ENCODE measurements around the gene SLC25A21.

SLC25A21 gene

DNA sequence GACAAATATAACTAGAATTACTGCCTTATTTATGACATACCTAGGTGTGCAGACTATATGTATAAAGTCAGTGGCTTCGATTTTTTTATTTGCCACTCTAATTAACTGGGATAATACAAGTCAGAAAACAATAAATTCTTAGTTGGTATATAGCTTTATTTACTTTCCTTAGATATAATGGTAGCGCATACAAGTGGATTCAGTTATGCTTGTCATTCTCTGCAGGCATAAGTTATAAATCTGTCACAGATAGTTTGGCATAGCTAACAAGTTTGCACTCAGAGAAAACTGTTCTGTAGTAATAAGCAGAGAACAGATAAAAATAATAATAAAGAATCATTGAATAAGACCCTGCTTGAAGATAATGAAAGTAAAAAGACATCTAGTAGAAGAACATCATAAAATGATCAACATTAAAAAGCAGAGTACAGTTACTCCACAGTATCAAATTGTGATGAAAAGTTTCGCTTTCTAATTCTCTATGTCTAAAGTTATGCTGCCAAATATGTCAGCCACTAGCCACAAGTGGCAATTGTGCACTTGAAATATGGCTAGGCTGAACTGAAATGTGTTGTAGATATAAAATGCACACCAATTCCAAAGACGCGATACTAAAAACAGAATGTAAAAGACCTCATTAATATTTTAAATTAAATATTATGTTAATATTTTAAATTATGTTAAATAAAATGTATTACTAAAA, 224.1 kb downstream of the SLC25A21 start:
- TF ChIP-seq, protein P1, sequence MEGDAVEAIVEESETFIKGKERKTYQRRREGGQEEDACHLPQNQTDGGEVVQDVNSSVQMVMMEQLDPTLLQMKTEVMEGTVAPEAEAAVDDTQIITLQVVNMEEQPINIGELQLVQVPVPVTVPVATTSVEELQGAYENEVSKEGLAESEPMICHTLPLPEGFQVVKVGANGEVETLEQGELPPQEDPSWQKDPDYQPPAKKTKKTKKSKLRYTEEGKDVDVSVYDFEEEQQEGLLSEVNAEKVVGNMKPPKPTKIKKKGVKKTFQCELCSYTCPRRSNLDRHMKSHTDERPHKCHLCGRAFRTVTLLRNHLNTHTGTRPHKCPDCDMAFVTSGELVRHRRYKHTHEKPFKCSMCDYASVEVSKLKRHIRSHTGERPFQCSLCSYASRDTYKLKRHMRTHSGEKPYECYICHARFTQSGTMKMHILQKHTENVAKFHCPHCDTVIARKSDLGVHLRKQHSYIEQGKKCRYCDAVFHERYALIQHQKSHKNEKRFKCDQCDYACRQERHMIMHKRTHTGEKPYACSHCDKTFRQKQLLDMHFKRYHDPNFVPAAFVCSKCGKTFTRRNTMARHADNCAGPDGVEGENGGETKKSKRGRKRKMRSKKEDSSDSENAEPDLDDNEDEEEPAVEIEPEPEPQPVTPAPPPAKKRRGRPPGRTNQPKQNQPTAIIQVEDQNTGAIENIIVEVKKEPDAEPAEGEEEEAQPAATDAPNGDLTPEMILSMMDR (IDR thresholded peaks at IDR 0.05; ENCODE audit: low read depth, low read length), result no peak
- no peak for DNase-seq (ENCODE audit: extremely low read depth, low read depth)

DNA sequence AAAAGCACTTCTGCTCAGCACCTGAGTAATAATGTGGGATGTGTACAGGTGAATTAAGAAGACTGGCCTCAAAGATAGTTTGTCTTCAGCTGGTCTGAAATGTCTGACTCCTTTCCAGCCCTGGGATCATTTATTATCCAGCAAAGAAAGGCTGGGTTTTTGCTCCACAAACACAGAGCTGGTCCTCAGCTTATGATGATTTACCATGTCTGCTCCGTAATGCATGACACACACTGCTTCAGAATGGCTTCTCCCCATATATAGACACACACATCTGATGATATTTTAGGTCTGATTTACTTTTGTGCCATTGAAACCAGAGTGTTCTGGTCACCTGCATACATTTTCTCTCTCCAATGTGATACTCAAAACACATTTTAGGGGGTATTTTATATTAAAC, 225.0 kb downstream of the SLC25A21 start:
- TF ChIP-seq, protein P1 (IDR thresholded peaks at IDR 0.05; ENCODE audit: low read depth, low read length), result no peak
- no peak for DNase-seq (ENCODE audit: extremely low read depth, low read depth)

DNA sequence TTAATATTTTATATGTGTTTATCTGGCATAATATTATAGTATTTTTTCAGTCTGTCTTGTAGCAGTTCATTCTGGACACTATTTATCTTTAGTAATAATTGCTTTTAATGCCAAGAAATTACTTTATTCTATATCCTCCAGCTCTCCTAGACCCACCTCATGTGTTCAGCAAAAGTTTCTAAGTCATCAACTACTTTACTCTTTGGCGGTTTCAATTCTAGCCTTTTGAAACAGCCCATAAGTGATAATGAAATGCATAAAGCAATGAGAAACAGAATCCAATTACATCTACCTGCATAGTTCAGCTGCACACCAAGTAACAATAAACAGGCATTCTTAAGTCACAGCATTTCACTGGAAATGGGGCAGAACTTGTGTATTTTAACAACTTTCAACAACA, 225.5 kb downstream of the SLC25A21 start:
- no peak for DNase-seq (ENCODE audit: extremely low read depth, low read depth)
- TF ChIP-seq, protein P1 (IDR thresholded peaks at IDR 0.05; ENCODE audit: low read depth, low read length), result no peak

DNA sequence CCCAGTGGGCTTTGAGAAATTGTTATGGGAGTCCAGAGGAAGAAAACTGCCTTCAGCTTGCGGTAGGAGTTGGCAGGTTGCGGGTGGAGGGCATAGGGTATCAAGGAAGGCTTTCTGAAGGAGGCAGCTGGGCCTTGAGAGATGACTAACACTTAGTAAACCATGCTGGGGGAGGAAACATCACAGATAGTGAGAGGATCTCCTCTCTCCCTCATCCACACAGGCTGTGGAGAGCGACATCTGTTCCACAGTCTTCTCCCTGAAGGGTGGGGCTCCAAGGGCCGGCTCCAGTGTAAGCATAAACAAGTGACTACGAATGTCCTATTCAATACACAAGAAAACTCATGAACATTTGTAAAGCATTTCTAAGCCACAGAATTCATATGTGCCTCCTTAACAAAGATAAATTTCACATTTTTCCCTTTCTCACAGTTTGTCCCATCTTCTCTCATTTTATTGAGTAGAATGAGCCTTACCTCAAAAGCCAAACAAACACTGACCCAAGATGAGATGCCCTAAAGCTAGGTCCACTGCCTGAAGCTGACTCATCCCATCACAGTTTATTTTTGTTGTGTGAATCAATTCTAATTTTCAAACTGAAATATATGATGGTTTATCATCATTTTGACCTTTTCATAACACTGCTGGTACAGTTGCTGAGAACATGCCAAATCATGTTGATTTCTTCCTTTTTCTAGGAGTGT, 227.9 kb downstream of the SLC25A21 start:
- peak; percentile 78 for DNase-seq (ENCODE audit: extremely low read depth, low read depth)
- TF ChIP-seq, protein P1 (IDR thresholded peaks at IDR 0.05; ENCODE audit: low read depth, low read length), result no peak

DNA sequence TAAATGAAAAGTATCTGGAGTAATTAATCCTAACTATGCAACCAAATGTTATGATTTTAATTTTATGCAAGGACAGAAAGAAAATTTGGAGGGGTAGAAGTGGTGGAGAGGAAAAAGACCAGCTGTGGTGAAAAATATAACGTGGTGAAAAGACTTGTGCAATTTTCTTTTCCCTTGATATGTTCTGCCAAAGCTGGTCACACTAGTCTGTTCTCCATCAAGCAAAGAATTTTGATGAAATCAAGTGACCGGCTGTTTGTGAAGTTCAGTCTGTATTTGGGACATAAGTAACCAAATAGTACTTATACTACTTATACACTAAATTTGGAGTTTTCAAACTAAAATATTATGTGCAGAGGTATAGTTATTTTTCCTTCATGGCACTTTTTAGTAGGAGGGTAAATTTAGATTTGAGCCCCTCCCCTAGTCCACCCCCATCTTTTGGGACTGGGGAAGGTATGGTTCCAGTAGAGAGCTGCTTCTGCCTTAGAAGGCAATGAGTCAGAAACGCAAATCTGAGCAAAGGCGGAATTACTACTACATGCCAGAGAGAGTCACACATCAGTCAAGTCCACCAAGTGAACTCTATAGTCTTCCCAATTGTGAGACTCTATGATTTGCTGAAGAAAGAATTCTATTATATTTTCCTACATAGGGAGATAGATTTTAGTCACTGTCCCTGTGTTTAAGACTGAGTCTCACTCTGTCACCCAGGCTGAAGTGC, 229.7 kb downstream of the SLC25A21 start:
- DNase-seq (ENCODE audit: extremely low read depth, low read depth), result no peak
- TF ChIP-seq, protein P1 (IDR thresholded peaks at IDR 0.05; ENCODE audit: low read depth, low read length), result no peak

DNA sequence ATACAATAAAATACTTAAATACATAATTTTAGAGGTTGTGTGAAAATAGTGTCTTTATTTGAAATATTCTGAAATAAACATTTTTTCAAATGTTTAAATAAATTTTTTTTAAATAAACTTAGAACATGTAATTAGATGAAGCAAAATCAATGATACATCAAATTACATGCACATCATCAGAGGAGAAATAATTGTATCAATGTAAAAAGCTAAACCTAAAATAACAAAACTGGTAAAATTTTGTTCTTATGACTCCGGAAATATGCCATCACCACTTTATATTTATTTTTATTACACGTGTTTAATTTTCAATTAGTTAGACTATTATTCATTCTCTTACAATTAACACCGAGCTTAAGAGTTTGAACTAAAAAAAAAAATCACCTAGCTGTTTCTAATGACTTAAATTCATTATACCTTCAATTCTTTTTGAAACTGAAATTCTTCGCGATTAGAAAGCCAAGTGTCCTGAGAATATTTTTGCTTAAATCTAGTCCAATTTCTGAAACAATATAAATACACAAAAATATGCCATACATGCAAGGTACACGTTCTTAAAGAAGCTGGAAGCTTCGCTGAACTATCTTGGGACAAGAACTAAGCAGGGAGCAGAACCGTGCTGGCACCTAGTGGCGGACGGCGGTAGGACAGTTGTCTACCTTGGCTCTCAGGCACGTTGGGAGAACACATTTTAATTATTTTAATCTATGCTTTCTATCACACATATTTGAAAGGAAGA, 230.5 kb downstream of the SLC25A21 start:
- DNase-seq (ENCODE audit: extremely low read depth, low read depth), result peak; percentile 55
- TF ChIP-seq, protein P1 (IDR thresholded peaks at IDR 0.05; ENCODE audit: low read depth, low read length), result peak; percentile 97

Data from AG09319 (cell line).